HG03066 (cell line): Measurements from ENCODE around the gene GPR157.
A peak's percentile ranks its signal among the peaks of the same experiment; 100 is the strongest.
"Not testable (repeated sequence)": the region's sequence is repeated elsewhere in the genome, so short reads cannot be mapped to it uniquely, and the experiment has no call there.

ENCODE experiments used
- ATAC-seq: cut with Tn5 transposase; IDR thresholded peaks from one replicate; pipeline ENCODE4 v1.9.1; 2021; ENCODE audit warnings: low read depth; ENCODE audit not compliant: unreplicated experiment

Gene GPR157, protein sequence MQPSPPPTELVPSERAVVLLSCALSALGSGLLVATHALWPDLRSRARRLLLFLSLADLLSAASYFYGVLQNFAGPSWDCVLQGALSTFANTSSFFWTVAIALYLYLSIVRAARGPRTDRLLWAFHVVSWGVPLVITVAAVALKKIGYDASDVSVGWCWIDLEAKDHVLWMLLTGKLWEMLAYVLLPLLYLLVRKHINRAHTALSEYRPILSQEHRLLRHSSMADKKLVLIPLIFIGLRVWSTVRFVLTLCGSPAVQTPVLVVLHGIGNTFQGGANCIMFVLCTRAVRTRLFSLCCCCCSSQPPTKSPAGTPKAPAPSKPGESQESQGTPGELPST

DNA sequence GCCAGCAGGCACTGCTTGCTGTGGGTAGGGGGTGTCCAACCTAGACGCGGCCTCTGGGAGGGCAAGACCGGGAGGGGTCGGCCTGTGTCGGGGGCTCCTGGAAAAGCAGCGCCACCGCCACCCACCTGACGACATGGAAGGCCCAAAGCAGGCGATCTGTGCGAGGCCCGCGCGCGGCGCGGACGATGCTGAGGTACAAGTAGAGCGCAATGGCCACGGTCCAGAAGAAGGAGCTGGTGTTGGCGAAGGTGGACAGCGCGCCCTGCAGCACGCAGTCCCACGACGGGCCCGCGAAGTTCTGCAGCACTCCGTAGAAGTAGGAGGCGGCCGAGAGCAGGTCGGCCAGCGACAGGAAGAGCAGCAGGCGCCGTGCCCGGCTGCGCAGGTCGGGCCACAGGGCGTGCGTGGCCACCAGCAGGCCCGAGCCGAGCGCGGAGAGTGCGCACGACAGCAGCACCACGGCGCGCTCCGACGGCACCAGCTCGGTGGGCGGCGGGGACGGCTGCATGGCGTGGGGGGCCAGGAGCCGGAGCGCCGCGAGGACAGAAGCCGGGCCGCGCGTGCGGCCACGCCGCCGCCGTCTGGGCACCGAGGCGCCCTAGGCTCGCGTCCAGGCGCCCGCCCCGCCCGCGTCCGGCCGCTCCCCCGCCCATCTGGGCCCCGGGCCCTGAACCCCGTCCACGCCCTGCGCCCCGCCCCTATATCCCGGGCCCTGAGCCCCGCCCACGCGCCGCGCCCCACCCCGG is at the start of gene GPR157:
TSS of gene GPR157 (minus strand) at position 583 of the 746 bp plus-strand sequence. CDS start at position 508, 75 bp downstream.
- peak; percentile 48 for ATAC-seq

DNA sequence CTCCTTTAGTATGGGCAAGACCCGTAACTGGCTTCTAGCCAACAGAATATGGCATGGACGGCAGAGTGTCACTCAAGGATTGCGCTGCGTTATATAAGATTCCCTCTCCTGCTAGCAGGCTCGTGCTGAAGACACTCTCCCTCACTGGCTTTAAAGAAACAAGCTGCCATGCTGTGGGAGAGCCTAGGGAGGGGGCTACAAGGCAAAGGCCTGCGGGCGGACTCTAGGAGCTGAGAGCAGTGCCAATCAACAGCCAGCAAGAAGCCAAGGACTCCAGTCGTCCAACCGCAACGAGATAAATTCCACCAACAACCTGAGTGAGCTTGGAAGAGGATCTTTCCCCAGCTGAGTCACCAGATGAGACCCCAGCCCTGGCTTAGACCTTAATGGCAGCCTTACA is 45.9 kb upstream of the GPR157 start:
- ATAC-seq: no peak

DNA sequence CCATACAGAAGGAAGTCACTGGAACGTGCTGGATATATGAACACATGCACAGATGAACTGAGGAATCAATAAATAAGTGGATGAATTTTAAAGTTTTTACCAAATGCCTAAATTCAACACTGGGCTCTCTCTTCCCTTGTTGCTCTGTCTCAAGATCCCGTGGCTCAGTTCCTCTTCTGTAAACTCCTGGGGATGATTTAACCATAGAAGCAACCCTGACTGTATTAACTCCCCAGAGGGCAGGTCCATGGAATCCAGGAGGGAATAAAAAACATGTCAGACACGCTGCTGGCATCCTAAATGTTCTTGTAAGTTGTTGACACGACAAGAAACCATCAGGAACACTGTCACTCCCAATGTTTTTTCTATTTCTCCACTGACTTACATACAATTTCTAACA is 45.3 kb upstream of the GPR157 start:
- no peak for ATAC-seq

DNA sequence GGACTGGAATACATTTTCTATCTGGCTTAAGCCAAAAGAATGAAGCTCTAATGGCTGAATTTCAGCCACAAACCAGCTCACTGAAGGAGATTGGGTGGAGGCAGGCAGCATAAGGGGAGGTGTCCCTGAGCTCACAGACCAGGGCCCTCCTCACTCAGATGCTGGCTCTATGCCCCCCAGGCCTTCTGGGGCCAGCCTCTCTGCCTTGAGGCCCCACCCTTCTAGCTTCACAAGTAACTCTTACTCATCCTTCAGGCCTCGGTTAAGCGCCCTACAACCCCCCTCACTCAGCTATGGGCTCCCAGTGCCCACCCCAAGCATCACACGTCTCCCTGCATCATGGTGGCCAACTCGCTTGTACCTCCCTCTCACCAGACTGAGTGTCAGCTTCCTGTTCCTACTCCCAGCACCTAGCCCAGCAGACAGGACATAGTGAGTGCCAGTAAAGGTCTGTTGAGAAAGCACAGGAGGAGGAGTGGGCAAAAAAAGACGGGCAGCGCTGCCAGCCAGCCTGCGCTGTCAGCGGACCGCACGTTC is 40.8 kb upstream of the GPR157 start:
- ATAC-seq: no peak

DNA sequence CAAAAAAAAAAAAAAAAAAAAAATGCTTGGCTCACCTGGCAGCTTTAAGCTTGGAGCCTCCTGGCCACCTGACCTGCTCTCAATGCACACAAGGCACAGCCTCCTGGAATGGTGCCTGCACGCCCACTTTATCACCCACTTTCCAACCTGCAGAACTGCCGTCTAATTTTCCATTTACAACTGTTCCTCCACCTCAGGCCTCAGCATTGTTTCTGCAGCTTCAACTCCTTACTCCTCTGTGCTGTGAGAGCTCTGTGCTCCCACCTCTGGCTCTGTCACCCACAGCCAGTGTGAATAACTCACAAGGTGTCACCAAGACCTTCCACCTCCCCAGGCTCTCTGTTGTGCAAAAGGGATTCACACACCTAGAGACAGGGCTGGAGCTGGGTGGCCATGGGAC is 38.7 kb upstream of the GPR157 start:
- no peak for ATAC-seq

DNA sequence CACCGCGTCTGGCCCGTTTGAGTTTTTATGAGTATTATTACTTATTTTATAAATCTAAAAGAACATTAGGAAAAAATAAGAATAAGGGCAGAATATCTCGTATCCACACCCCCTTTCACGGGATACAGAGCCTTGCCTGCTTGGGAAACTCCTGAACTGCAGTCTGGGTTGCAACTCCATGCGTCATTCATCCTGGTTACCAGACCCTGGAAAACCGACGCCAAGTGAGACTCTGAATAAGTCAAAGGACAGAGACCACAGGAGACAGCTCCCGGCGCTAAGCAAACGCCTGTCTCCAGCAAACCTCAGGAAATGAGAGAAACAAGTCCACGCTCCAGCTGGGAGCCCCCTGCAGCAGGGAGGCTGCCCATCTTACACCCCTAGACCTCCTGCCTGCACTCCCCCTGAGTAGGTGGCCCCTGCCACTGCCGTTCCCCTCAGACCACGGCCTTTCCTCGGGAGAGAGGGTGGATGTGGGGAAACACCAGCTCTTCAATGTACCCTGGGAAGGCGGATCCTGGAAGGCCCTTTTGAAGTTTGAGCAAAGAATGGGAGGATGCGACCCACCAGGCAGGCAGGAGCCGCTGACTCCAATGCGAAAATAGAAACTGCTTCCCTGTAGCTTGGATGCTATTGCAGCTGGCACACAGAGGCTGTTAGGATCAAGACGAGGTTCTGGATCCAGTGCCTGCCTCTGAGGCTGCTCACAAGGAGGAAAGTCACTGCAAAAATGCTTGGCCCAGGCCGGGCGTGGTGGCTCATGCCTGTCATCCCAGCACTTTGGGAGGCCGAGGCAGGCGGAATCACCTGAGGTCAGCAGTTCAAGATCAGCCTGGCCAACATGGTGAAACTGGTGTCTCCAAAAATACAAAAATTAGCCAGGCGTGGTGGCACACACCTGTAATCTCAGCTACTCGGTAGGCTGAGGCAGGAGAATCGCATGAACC is 37.7 kb upstream of the GPR157 start:
- no peak for ATAC-seq

DNA sequence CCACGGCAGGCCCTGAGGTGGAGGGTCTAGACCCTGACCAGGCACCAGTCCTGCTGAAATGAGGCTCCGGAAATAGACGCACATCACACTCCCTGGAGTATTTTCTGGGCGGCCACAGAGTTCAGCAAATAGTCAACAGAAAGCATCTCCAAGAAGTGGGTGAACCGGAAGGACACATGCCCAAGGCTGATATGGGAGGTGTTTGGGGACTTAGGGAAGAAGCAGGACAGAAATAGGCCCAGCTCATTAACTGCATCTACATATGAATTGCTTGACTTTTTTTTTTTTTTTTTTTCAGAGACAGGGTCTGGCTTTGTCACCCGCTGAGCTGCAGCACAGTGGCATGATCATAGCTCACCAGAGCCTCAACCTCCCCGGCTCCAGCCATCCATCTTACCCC is 36.5 kb upstream of the GPR157 start:
- no peak for ATAC-seq

DNA sequence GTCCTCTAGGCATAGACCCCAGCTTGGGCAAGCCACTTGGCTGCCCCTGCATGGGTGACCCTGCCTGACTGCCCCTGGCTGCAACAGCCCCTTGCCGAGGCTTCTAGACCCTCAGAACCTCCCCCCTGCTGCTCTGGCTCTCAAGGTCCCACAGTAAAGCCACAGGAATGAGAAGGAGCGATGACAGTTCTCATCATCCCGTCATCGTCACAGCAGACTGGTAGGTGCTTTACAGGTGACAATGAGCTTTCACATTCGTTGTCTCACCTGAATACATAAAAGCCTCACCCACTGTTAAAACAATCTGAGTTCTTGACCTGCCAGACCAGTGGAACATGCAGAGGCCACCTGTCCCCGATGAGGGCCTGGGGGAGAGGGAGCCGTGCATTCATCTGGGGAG is 36.0 kb upstream of the GPR157 start:
- ATAC-seq: no peak

DNA sequence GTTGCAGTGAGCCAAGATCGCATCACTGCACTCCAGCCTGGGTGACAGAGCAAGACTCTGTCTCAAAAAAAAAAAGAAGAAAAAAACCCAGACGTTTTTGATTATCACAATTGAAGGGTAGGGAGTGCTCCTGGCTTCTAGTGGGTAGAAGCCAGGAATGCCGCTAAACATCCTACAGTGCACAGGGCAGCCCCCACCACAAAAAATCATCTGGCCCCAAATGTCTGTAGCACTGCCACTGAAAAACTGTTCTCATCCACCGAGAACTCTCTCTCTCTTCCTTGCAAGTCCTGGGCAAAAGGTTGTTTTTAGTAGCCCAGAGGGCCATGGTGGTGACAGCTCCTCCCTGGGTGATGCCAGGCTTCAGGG is 35.6 kb upstream of the GPR157 start:
- no peak for ATAC-seq

DNA sequence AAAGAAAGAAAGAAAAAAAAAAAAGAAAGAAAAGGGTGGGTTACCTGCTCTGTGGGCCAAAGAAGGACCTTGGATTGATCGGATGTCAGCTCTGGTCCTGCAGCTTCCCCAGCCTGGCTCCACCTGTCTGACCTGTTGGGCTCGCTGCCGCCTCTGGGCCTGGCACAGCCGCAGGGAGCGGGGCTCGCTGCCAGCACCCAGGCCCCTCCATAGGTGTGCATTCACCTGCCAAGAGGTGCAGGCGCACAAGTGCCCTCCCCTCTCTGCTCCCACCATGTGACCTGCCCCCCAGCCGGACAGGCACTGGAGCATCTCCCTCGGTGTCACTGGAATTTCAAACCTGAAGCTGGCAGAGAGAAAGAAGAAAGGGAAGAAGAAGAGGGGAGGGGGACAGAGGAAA is 33.1 kb upstream of the GPR157 start:
- no peak for ATAC-seq

DNA sequence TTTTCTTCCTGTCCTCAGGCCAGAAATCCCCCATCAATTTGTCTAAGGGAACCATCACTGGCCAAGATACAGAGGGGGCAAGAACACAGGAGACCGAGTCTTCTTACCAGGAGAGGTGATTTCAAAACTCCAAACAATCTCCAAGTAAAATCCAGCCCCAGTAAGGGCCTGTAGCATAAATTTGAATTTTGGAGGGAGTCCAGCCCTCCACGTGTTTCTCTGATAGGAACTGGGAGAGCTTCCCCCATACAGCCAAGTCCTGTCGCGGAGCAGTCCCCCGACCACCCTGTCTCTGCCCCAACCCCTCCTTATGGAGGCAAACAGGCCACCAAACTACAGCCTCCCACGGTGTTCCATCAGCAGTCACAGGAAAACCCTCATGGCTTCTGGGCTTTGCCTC is 32.4 kb upstream of the GPR157 start:
- ATAC-seq: no peak

DNA sequence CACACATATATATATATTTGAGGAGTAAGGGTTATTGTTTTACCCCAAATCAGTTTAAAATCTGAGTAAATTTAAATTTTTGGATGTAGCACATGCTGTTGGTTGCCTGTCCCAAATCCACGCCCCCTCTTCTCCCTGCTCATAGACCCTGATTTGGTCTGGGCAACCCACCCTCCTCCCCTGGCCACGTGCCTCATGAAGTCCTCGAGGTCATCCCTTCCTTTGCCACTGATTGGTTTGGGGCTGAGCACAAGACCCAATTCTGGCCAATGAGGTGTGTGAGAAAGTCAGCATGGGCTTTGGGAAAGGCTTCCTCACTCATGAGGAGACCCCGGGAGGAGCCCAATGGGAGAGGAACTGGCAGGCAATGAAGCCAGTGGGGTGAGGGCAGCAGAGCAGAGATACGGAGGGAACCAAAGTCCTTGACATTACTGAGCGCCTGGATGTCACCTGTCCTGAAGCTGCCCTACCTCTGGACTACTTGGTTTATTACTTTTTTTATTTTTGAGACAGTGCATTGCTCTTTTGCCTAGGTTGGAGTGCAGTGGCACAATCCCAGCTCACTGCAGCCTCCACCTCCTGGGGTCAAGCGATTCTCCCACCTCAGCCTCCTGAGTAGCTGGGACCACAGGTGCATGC is 31.3 kb upstream of the GPR157 start:
- ATAC-seq: no peak

DNA sequence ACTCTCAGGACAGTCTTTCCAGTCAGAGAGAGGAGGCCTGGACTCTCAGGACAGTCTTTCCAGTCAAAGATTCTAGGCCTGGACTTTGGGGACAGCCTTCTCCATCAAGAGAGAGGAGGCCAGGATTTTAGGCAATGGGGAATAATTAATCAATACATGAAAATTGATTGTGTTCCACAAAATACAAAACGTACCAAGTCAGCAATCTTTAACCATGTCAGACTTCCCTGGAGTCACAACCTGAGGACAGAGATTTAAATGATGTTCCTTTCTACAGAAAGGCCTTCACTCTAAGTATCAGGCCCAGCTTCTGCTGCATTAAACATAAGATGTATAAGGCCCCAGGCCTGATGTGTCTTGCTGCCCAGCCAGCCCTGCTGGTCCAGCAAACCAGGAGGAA is 27.0 kb upstream of the GPR157 start:
- no peak for ATAC-seq

DNA sequence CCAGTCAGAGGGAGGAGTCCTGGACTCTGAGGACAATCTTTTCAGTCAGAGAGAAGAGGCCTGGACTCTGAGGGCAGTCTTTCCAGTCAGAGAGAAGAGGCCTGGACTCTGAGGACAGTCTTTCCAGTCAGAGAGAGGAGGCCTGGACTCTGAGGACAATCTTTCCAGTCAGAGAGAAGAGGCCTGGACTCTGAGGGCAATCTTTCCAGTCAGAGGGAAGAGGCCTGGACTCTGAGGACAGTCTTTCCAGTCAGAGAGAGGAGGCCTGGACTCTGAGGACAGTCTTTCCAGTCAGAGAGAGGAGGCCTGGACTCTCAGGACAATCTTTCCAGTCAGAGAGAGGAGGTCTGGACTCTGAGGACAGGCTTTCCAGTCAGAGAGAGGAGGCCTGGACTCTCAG is 26.5 kb upstream of the GPR157 start:
- ATAC-seq: not testable (repeated sequence)

DNA sequence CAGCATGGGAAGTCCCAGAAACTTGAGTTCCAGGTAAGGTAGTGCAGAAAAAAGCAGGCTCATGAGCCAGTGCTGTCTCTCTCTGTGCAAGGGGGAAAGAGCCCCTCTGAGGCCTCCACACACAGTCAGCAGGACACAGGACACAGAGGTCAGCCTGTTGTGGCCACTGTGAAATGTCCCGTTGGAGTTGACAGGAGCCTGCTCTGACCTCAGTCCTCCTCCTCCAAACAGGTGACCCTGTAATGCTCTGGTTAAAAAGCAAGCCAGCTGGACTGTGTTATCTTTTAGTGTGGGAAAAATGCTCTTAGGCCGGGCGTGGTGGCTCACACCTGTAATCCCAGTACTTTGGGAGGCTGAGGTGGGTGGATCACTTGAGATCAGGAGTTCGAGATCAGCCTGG is 24.2 kb upstream of the GPR157 start:
- no peak for ATAC-seq

DNA sequence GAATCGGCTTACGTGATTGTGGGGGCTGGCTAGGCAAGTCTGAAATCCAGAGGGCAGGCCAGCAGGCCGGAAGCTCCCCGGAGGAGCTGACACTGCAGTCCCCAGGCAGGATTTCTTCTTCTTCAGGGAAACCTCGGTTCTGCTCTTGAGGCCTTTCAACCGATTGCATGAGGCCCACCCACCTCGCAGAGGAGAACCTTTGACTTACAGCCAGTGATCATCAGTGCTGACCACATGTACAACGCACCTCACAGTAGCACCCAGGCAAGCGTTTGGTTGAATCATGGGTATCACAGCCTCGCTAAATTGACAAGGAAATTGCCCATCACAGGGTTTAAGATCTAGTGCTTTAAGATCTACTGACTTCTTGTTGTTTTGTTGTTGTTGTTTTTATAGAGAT is 23.6 kb upstream of the GPR157 start:
- no peak for ATAC-seq

DNA sequence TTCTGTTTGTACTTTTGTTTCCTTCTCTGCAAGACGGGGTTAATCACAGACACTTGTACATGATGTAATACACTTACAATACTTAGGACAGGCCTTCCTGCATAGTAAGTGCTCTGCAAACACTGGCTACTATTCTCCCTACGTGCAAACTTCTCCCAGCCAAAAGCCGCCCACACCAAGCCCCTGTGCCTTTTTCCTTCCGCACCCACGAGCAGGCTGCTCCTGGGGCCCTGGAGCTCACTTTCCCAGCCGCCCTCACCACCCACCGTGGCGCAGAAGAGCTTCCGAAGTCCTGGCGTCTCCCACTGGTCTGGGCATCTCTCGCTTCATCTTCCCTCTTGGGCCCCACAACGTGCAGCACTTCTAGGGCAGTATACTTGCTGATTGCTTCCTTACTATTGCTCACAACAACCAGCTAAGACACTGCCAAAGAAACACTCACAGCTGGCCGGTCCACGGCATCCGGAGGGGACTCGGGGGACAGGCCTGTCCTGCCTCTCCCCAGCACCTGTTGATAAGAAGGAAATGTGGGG is 22.5 kb upstream of the GPR157 start:
- no peak for ATAC-seq

DNA sequence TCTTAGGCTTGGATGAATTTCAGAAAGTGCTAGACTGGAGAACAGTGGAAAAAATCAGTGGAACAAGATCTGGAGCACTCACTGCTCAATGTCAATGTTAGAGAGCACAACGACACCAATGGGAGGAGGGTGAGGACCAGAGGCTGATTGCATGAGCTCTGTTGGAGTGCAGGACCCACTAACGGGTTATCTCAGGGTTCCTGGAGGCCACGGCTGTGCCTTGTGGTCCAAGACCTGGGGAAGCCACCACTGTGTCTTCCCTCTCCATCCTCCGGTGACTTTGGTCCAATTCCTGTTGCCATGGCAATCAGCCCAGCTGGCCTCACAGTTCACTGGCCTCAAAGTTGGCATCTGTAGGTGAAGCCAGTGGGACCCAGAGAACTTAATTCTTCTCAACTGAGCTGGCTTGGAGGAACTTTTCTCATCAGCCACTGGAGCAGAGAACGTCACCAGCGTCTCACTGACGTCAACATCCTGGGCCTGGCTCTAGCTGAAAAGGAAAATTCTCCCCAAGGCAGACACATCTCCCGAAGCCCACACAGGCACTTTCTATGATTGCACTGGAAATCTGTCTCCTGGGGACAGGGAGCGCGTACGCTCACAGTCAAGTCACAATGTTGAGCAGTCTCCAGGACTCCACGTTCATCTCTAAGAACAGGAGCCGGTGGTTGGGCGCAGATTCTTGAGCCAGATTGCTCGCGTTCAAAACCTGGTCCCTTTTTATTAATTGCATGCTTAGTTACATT is 21.9 kb upstream of the GPR157 start:
- ATAC-seq: no peak

DNA sequence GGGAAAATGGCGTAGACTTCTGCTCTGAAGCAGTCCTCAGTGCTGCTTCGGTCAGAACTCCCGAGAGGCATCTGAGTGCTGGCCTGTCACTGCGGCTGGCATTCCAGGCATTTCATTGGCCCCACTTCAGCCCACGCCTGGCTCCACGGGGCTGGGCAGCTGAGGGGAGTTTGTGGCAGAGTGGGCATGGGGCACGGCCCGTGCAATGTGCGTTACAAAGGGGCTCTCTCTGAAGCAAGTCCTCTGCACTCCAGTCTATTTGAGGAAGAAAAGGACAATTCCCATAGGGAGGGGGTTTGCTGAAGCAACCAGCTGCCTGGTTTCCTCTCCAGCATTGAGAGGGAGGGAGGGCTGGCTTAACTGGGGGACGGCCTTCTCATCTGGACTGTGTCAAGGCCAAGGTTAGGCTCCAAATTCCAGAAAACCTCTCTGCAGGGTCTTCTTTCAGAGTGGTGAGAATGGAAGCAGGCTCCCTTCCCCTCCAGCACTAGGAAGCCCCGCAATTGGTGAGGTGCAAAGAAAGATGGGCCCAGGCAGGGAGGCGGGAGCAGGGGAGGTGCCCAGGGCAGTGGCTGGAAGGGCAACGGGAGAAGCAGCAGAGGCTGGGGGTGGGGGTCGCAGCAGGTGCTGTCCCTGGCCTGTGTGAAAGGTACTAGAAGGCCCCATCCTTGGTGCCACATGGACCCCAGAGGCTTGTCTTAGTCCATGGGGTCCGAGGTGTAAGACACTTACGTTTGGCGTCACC is 21.1 kb upstream of the GPR157 start:
- ATAC-seq: no peak
